ENCODE data around the gene GTF2H4. TPM values are rescaled to one million over a fixed set of nuclear protein-coding genes. Genes with fewer than 3 reads are reported as not detected.
A peak's percentile ranks its signal among the peaks of the same experiment; 100 is the strongest.

The GTF2H4 gene
- total and polyA plus RNA-seq, 2 of the 8 experiments (the other 6 are each of a cell fraction or from before 2014, with no cell fraction given) = 42.3 to 53.4 TPM

DNA sequence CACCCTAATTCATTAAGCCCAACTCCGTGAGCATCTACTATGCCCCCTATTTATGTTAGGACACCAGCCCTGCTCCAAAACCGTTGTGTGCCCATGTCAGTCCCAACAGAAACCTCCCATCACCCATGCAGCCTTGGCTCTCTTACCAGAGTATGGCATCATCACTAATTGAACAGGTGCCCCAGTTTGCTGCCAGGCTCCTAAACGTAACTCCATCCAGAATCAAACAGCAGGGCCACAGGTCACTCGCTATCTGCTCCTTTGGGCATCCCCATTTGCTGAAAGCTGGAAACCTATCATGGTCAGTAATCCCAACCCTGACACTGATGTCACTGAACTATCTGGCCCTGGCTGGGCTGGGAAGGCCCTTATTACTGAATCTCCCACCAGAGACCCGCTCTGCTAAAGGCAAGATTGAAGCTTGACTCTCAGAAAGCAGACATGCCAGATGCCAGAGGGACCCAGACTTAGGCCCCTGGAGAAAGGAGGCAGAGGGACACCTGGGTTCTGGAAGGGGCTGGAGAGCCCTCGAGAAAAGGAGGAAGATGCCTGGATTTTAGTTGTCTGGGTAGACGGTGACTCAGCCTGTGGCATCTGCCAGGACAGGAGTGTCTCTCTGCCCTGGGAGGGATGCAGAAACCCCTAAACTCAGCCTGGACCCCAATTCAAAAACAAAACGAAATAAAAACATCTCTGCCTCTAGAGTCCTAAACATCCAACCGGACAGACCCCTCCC is 46.8 kb downstream of the GTF2H4 start:
- Histone ChIP-seq H2BK5ac (ENCODE audit: low read depth, low read length) (no peak overlapping the region), H3K9ac (replicated peaks in 1 of 4; ENCODE audit: extremely low read depth in 1 of 4, low read depth in 3 of 4, low read length in 3 of 4) (no peak overlapping the region), H3K56ac (replicated peaks; ENCODE audit: insufficient read length, low read depth, low read length) (no peak overlapping the region), H2BK12ac (ENCODE audit: low read depth, low read length) (0 out of 2 replicates have a peak overlapping the region, but pooled peaks have one; percentile 4), H3K79me1 (ENCODE audit: low read depth, low read length) (no peaks in the 10 kb centered on the region), H3K23me2 (ENCODE audit: low read depth, low read length) (peaks cover 6% of the 10 kb centered on the region; the same call in 1 of the 2 replicates), H4K20me1 (replicated peaks in 1 of 2; ENCODE audit: control insufficient read depth in 1 of 2, insufficient read depth in 2 of 2, low read length in 2 of 2) (no peaks in the 10 kb centered on the region), H3K9me3 (ENCODE audit: insufficient read depth in 2 of 2, low read depth in 1 of 2, low read length in 1 of 2) (no peaks in the 10 kb centered on the region), H3K4me2 (ENCODE audit: insufficient read depth in 1 of 2, low read depth in 2 of 2, low read length in 2 of 2) (peak overlapping the region; percentile 66 to 81), H2BK120ac (replicated peaks; ENCODE audit: low read depth, low read length) (no peak overlapping the region), H4K91ac (replicated peaks; ENCODE audit: insufficient read length, low read length) (no peak overlapping the region), H4K5ac (ENCODE audit: insufficient read length, low read depth, low read length) (no peak overlapping the region), H2BK15ac (ENCODE audit: low read length) (peak overlapping the region; percentile 81; the same call in 1 of the 2 replicates), H3K4me1 (replicated peaks in 1 of 4; ENCODE audit: control insufficient read depth in 3 of 4, insufficient read depth in 4 of 4, low read length in 3 of 4) (peaks cover 3 to 4% (median 4%) of the 10 kb centered on the region in 4 experiments; a peak in 4 of 7 replicates), H3K27ac (ENCODE audit: low read depth, low read length) (no peak overlapping the region), H2AFZ (ENCODE audit: low read length) (peak overlapping the region; percentile 28; the same call in 1 of the 2 replicates), H2BK20ac (ENCODE audit: low read length) (0 out of 2 replicates have a peak overlapping the region, but pooled peaks have one; percentile 34), H3K14ac (ENCODE audit: insufficient read length) (no peak overlapping the region), H3K18ac (ENCODE audit: extremely low read depth, low read length) (no peak overlapping the region; the same call in 1 of the 2 replicates), H3K4ac (replicated peaks; ENCODE audit: insufficient read length, low read depth, low read length) (no peak overlapping the region), H3K27me3 (replicated peaks in 1 of 4; ENCODE audit: control insufficient read depth in 3 of 4, extremely low read depth in 1 of 4, insufficient read depth in 3 of 4, low read length in 3 of 4) (peaks cover 0 to 13% (median 10%) of the 10 kb centered on the region in 4 experiments; a peak in 5 of 7 replicates), H3K23ac (ENCODE audit: insufficient read length) (no peak overlapping the region), H3K4me3 (ENCODE audit: extremely low read depth in 1 of 4, insufficient read depth in 2 of 4, low read depth in 3 of 4, low read length in 4 of 4) (peak overlapping the region; percentile 47 to 64 (median 54)), H2AK5ac (ENCODE audit: low read depth, low read length) (no peak overlapping the region), H3K36me3 (ENCODE audit: control insufficient read depth in 2 of 4, insufficient read depth in 4 of 4, low read length in 3 of 4) (no peaks in the 10 kb centered on the region), H4K8ac (ENCODE audit: extremely low read depth, insufficient read depth, low read length) (peak overlapping the region; percentile 86; the same call in 1 of the 2 replicates), H3K79me2 (ENCODE audit: control insufficient read depth in 1 of 2, insufficient read depth in 2 of 2, low read length in 2 of 2) (no peaks in the 10 kb centered on the region)
- DNase-seq (ENCODE audit: low read depth in 1 of 2, low spot score in 2 of 2) = no peak
- ChIA-PET CTCF (ENCODE audit: partially characterized antibody) (interaction anchor here (0.8 to 2.6 kb wide), 11 partner anchors 10 to 133 kb away, joined by 3 to 9 read pairs (median 4); partner anchors contain the start of genes MUC21 and VARS2), POLR2A (ENCODE audit: partially characterized antibody) (interaction anchor here (1.0 to 1.7 kb wide), 6 partner anchors 9 to 229 kb away, joined by 3 to 5 read pairs (median 4); partner anchors contain the start of gene MUCL3)
- 77% methylated on average over 9 of the region's 9 CpGs; no CpG with 5 or more reads in 1 of the 2 experiments for WGBS, 2 experiments (ENCODE audit: extremely low coverage in 1 of 2, insufficient coverage in 1 of 2, insufficient read length in 1 of 2, insufficient replicate concordance in 2 of 2, low coverage in 1 of 2, low lambda C conversion rate in 2 of 2, missing lambda C conversion rate in 1 of 2)
- FAIRE-seq = no peak
- TF ChIP-seq SUZ12 (IDR thresholded peaks at IDR 0.05; ENCODE audit: low read length) = peak; percentile 14; the same call in 1 of the 2 replicates
- TF ChIP-seq RNF2 (IDR thresholded peaks at IDR 0.05; ENCODE audit: borderline replicate concordance, low read depth, low read length, missing control alignments, poor library complexity, severe bottlenecking) = no peak
- 0 out of 4 replicates have a peak, but pooled peaks of 1 of the 2 experiments have one; percentile 11 for TF ChIP-seq SIN3A (conservative IDR thresholded peaks at IDR 0.05 in 1 of 2, IDR thresholded peaks at IDR 0.05 in 1 of 2; ENCODE audit: low read depth in 1 of 2, low read length in 2 of 2)

Data from H1 (cell line).